Ramos (cell line): ENCODE data around the gene MYBPC1.
"Not testable (repeated sequence)": the region's sequence is repeated elsewhere in the genome, so short reads cannot be mapped to it uniquely, and the experiment has no call there.

ENCODE experiments used
- in situ Hi-C: fragments of 300-500 bp; cut with MboI; formaldehyde crosslinking; loops from one replicate; pipeline ENCODE4 v1.14.3; 2022; ENCODE audit warnings: low sequenced_read_pairs; ENCODE audit not compliant: unreplicated experiment

The MYBPC1 gene

GRCh38 chr12:101650346-101651117 is 55.8 kb downstream of the MYBPC1 start:
- in situ Hi-C loops: no loop called here

GRCh38 chr12:101653030-101653429 is 58.3 kb downstream of the MYBPC1 start:
- in situ Hi-C loops: no loop called here

DNA sequence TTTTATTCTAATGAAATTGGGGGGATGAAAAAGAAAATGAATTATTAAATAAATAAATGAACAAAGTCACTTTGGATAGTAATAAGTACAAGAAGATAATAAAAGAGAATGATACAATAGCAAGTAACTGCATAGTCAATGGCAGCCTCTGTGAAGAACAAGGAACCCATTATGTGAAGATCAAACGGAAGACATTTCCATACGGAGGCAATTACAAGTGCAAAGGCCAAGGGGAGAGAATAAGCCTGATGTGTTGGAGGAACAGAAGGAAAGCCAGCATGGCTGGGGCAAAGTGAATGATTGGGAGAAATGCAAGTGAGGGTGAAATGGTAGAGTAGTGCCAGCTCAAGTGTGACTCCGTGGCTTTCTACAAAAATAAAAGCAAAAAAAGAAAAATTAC is 58.7 kb downstream of the MYBPC1 start:
- in situ Hi-C loops: no loop called here

GRCh38 chr12:101654442-101654841 is 59.7 kb downstream of the MYBPC1 start:
- in situ Hi-C loops: no loop called here

- in situ Hi-C loops: no loop called here
Measured at GRCh38 chr12:101655393-101655792, 60.6 kb downstream of the MYBPC1 start.

- in situ Hi-C loops: not testable (repeated sequence)
Measured at GRCh38 chr12:101660662-101661061, 65.9 kb downstream of the MYBPC1 start.

DNA sequence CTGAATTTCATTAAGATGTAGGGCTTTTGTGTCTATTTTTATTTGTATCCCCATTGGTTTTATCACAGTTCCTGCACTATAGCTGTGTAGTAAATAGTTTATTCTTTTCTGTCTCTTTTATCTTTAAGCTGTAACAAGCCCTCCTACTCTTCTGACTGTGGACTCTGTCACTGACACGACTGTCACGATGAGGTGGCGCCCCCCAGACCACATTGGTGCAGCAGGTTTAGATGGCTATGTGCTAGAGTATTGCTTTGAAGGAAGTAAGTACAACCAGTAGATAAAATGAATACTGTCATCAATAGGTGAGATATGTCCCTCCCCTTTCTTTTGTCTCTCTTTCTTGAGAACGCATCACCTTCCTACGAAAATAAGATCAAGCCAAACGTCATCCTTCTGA is 68.5 kb downstream of the MYBPC1 start:
- in situ Hi-C loops: no loop called here

GRCh38 chr12:101664992-101665391 is 70.2 kb downstream of the MYBPC1 start:
- in situ Hi-C loops: no loop called here

GRCh38 chr12:101666052-101666728 is 71.4 kb downstream of the MYBPC1 start:
- in situ Hi-C loops: no loop called here

GRCh38 chr12:101667591-101667990 is 72.8 kb downstream of the MYBPC1 start:
- in situ Hi-C loops: no loop called here

DNA sequence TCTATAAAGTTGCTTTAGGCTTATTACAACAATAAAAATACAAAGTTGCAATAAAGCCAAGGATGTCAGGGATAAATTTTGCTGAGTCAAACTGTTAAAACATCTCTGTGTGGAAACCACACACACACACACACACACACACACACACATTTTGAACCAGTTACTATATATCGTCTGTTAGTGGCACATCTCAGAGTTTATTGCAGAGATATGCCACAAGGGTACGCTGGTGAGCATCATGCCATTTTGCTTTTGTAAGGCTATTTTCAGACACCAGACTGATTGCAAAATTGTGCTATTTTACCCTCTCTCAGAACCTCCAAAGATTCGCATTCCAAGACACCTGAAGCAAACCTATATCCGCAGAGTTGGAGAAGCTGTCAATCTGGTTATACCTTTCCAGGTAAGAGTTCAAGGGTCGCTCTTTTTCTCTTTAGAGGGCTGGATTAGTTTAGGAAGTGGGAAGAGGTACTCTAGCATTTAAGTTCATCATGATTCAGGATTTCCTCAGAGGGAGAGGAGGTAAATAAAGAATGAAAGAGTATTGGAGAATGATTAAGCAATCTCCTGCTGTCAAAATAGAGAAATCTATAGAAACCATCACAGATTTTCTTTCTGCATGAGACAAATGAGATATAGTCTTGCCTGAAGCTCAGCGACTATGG is 75.4 kb downstream of the MYBPC1 start:
- in situ Hi-C loops: no loop called here

- in situ Hi-C loops: no loop called here
Measured at GRCh38 chr12:101671157-101671791, 76.5 kb downstream of the MYBPC1 start.

GRCh38 chr12:101671833-101672232 is 77.1 kb downstream of the MYBPC1 start:
- in situ Hi-C loops: no loop called here

- in situ Hi-C loops: no loop called here
Measured at GRCh38 chr12:101675555-101675954, 80.8 kb downstream of the MYBPC1 start.

DNA sequence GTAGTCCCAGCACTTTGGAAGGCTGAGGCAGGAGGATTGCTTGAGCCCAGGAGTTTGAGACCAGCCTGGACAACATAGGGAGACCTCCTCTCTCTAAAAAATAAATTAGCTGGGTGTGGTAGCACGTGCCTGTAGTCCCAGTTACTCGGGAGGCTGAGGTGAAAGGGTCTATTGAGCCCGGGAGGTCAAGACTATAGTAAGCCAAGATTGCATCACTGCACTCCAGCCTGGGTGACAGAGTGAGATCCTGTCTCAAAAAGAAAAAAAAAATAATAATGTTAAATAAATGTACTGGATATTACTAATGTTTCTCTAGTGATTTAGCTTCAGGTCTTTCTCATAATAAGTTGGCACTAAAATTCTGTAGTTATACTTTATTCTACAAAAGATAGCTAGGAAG is 81.7 kb downstream of the MYBPC1 start:
- in situ Hi-C loops: not testable (repeated sequence)

DNA sequence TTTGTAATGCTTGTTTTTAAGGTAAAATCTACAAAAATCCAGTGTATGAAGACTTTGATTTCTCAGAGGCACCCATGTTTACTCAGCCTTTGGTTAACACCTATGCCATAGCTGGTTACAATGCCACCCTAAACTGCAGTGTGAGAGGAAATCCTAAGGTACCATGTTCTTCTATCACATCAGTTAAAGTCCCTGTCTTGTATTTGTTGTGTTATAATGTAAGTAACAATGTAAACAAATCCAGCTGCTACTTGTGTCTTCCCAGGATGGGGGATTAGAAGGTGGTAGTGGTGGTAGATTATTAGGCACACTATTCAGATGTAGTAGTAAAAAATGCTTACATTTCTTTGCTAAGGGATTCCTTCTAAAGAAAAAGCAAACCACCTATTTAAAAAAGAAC is 83.3 kb downstream of the MYBPC1 start:
- in situ Hi-C loops: no loop called here

DNA sequence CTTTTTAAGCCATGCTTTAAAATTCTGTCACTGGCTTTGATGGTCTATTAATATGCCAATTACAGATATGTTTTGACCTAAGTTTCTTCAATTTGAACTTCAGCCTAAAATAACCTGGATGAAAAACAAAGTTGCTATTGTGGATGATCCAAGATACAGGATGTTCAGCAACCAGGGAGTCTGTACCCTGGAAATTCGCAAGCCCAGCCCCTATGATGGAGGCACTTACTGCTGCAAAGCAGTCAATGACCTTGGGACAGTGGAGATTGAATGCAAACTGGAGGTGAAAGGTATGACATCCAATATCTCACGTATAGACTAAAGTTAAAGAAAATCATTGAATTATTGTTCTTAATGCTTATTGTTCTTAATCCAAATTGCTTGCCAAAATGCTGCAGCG is 85.5 kb downstream of the MYBPC1 start:
- in situ Hi-C loops: no loop called here

DNA sequence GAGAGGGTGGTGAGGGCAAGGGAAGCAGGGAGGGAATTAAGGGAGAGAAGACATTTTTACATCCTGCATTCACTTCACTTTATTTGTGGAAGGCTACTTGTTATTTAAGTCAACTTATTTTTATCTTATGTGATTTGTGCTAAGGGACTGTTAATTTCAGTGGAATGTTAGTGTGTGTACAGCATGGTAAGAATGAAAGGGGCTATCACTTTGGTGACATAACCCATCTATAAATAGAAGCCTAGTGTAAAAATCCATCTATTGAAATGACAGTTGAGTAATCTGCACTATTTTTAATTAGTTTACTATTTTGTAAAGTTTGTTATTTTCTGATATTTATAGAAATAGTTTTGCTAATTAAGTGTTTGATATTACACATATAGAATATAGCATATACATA is 85.9 kb downstream of the MYBPC1 start:
- in situ Hi-C loops: no loop called here

- in situ Hi-C loops: not testable (repeated sequence)
Measured at GRCh38 chr12:101681627-101682026, 86.9 kb downstream of the MYBPC1 start.

- in situ Hi-C loops: no loop called here
Measured at GRCh38 chr12:101685092-101685491, 90.3 kb downstream of the MYBPC1 start.

DNA sequence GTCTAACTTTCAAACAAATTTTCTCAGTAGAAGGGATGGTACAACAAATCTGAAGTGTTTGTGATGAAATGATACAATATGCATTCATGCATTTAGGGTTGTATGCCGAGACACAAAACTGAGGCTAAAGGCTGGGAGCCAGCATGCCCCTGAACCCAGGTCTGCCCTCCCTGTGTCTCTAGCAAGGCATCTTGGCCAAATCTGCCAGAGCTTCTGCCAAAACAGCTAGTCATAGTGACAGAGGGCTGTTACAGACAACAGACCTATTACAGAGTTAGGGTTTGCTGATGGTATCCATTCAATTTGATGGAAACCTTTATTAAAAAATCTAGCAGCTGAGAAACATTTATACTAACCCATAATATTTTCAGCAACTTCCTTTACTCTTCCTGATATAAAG is 91.4 kb downstream of the MYBPC1 start:
- in situ Hi-C loops: no loop called here
